Duodenal mucosa (tissue), 2 donors: ENCODE results near the gene ZNF324B.

Experiments used
- H3K27ac ChIP-seq: one replicate; pipeline ENCODE4 v1.7.0; 2013; ENCODE audit warnings: low read depth, low read length
- H3K27me3 ChIP-seq, 2 donors: one replicate each; pipeline ENCODE4 v1.7.0; 2013; ENCODE audit warnings: low read length in 2 of 2, control low read depth in 1 of 2; ENCODE audit not compliant: insufficient read depth in 2 of 2, control insufficient read depth in 1 of 2
- H3K36me3 ChIP-seq, 2 donors: one replicate each; pipeline ENCODE4 v1.7.0; 2013; ENCODE audit warnings: low read length in 2 of 2, control low read depth in 1 of 2; ENCODE audit not compliant: insufficient read depth in 2 of 2, control insufficient read depth in 1 of 2
- H3K4me1 ChIP-seq, 2 donors: one replicate each; pipeline ENCODE4 v1.7.0; 2013; ENCODE audit warnings: low read length in 2 of 2, control low read depth in 1 of 2; ENCODE audit not compliant: insufficient read depth in 2 of 2, control insufficient read depth in 1 of 2
- H3K4me3 ChIP-seq, 2 donors: one replicate each; pipeline ENCODE4 v1.7.0; 2013; ENCODE audit warnings: low read length in 2 of 2, low read depth in 1 of 2
- H3K9ac ChIP-seq, 2 donors: one replicate each; pipeline ENCODE4 v1.7.0; 2013; ENCODE audit warnings: low read length in 2 of 2, low read depth in 1 of 2
- H3K9me3 ChIP-seq, 2 donors: one replicate each; pipeline ENCODE4 v1.7.0; 2013; ENCODE audit warnings: low read length in 2 of 2, control low read depth in 1 of 2; ENCODE audit not compliant: control insufficient read depth in 1 of 2

The ZNF324B gene

GRCh38 chr19:58499021-58499927, 47.9 kb downstream of the ZNF324B start:
- no peaks in the 10 kb centered on the region for H3K9me3 ChIP-seq
- H3K36me3 ChIP-seq: no peaks in the 10 kb centered on the region
- H3K9ac ChIP-seq: peak overlapping the region; percentile 56 to 61
- H3K27me3 ChIP-seq: no peaks in the 10 kb centered on the region
- no peak overlapping the region for H3K27ac ChIP-seq
- peaks cover 8 to 17% of the 10 kb centered on the region in 2 donors for H3K4me1 ChIP-seq
- H3K4me3 ChIP-seq: peak overlapping the region; percentile 70 to 74

GRCh38 chr19:58500242-58500641, 48.8 kb downstream of the ZNF324B start:
- Histone ChIP-seq H3K9me3 (no peaks in the 10 kb centered on the region), H3K9ac (no peak overlapping the region), H3K36me3 (no peaks in the 10 kb centered on the region), H3K27me3 (no peaks in the 10 kb centered on the region), H3K4me1 (peaks cover 8 to 17% of the 10 kb centered on the region in 2 donors), H3K27ac (no peak overlapping the region), H3K4me3 (peak overlapping the region; percentile 70 to 74)
